ENCODE results near the gene CYP39A1. TPM values are rescaled to one million over a fixed set of nuclear protein-coding genes. Genes with fewer than 3 reads are reported as not detected.

CYP39A1 gene
- total and polyA plus RNA-seq, 10 of the 15 experiments (the other 5 are each of a cell fraction or from before 2014, with no cell fraction given), result not detected

GRCh38 chr6:46618726-46619125, 33.9 kb downstream of the CYP39A1 start:
- DNase-seq (ENCODE audit: low read depth, low spot score), result no peak
- Histone ChIP-seq H3K36me3 (ENCODE audit: control insufficient read depth in 2 of 2, insufficient read depth in 2 of 2, low read length in 1 of 2) (no peaks in the 10 kb centered on the region), H3K9me3 (replicated peaks; ENCODE audit: control insufficient read depth, insufficient read depth, low read length) (no peaks in the 10 kb centered on the region), H3K9ac (ENCODE audit: control insufficient read depth, insufficient read depth, low read length) (no peak overlapping the region), H3K27ac (ENCODE audit: control insufficient read depth, insufficient read depth) (no peak overlapping the region), H3K4me3 (no peak overlapping the region), H3K27me3 (replicated peaks in 1 of 2; ENCODE audit: control insufficient read depth in 2 of 2, insufficient read depth in 2 of 2, low read length in 1 of 2) (no peaks in the 10 kb centered on the region), H3K79me2 (ENCODE audit: control insufficient read depth, insufficient read depth, low read length) (no peaks in the 10 kb centered on the region), H2AFZ (ENCODE audit: control insufficient read depth, low read depth, low read length) (no peak overlapping the region), H3K4me1 (ENCODE audit: control insufficient read depth, insufficient read depth, low read length) (no peaks in the 10 kb centered on the region), H3K4me2 (ENCODE audit: control insufficient read depth, insufficient read depth) (no peak overlapping the region), H4K20me1 (ENCODE audit: control insufficient read depth, insufficient read depth) (no peaks in the 10 kb centered on the region)
- in situ Hi-C loops (cut with MboI) (no loop called here), intact Hi-C loops (cut with micrococcal nuclease; ENCODE audit: unreplicated experiment) (no loop called here)
- WGBS (ENCODE audit: insufficient coverage, insufficient replicate concordance, low lambda C conversion rate, missing lambda C conversion rate), result 80% methylated on average over 1 of the region's 1 CpG
- POLR2A ChIA-PET, result no interaction called here
- TF ChIP-seq ATF7 (IDR thresholded peaks at IDR 0.05; ENCODE audit: low read depth) (no peak), HCFC1 (IDR thresholded peaks at IDR 0.05; ENCODE audit: low read length) (no peak), NFYA (IDR thresholded peaks at IDR 0.05; ENCODE audit: borderline replicate concordance, low read depth, low read length) (no peak), CTCF (IDR thresholded peaks at IDR 0.05 in 2 of 3, conservative IDR thresholded peaks at IDR 0.05 in 1 of 3; ENCODE audit: control insufficient read depth in 2 of 3, extremely low read depth in 1 of 3, insufficient read depth in 1 of 3, low read depth in 3 of 3, low read length in 3 of 3) (no peak), ZNF687 (IDR thresholded peaks at IDR 0.05) (no peak), MTA2 (IDR thresholded peaks at IDR 0.05; ENCODE audit: low read depth) (no peak), HSF1 (IDR thresholded peaks at IDR 0.05; ENCODE audit: low read depth, low read length) (no peak), SMAD5 (IDR thresholded peaks at IDR 0.05; ENCODE audit: low read depth) (no peak), POLR2A (IDR thresholded peaks at IDR 0.05; ENCODE audit: low read depth, low read length) (no peak), CUX1 (IDR thresholded peaks at IDR 0.05; ENCODE audit: insufficient replicate concordance, low read depth, low read length) (no peak), RUNX3 (IDR thresholded peaks at IDR 0.05; ENCODE audit: low read length) (no peak), CHD1 (IDR thresholded peaks at IDR 0.05; ENCODE audit: low read depth, low read length) (no peak)
- BruUV-seq (replicated peaks), result no TSS peak
- CTCF ChIA-PET, result no interaction called here
- no peak for ATAC-seq
- RAD21 ChIA-PET (ENCODE audit: unreplicated experiment), result no interaction called here
- FAIRE-seq, result no peak
- SMC1A ChIA-PET (ENCODE audit: uncharacterized antibody, unreplicated experiment), result no interaction called here

Measured in GM12878 (cell line).